Activated CD4-positive, alpha-beta T cell treated with anti-CD3 and anti-CD28 coated beads, Interleukin-10, Interleukin-2, amounts not matched to agents 100 ng/mL and 50 ng/mL, durations not matched to agents 16 hours and 8 hours (primary cell): Measurements from ENCODE around the gene RRBP1.

Source experiments
- DNase-seq: peaks from one replicate; pipeline ENCODE4 v3.0.0-alpha.2; 2020

Gene RRBP1

GRCh38 chr20:17679941-17680835, 1.9 kb downstream of the RRBP1 start:
- DNase-seq = no peak

- no peak for DNase-seq
Observed at GRCh38 chr20:17678886-17679285, 3.2 kb downstream of the RRBP1 start.

GRCh38 chr20:17678295-17678694, 3.7 kb downstream of the RRBP1 start:
- DNase-seq = no peak

- DNase-seq = no peak
Observed at GRCh38 chr20:17676942-17677341, 5.1 kb downstream of the RRBP1 start.

GRCh38 chr20:17676378-17676759, 5.7 kb downstream of the RRBP1 start:
- DNase-seq = no peak

GRCh38 chr20:17675519-17676377, 6.3 kb downstream of the RRBP1 start:
- DNase-seq = no peak

- no peak for DNase-seq
Observed at GRCh38 chr20:17674722-17675518, 7.1 kb downstream of the RRBP1 start.

GRCh38 chr20:17673084-17673483, 9.0 kb downstream of the RRBP1 start:
- DNase-seq = no peak

GRCh38 chr20:17671565-17671964, 10.5 kb downstream of the RRBP1 start:
- DNase-seq = no peak

- no peak for DNase-seq
Observed at GRCh38 chr20:17671011-17671410, 11.0 kb downstream of the RRBP1 start.

- no peak for DNase-seq
Observed at GRCh38 chr20:17669306-17669931, 12.6 kb downstream of the RRBP1 start.

- no peak for DNase-seq
Observed at GRCh38 chr20:17668432-17668831, 13.6 kb downstream of the RRBP1 start.

- DNase-seq = no peak
Observed at GRCh38 chr20:17667445-17667844, 14.6 kb downstream of the RRBP1 start.

GRCh38 chr20:17666481-17666880, 15.6 kb downstream of the RRBP1 start:
- no peak for DNase-seq

- no peak for DNase-seq
Observed at GRCh38 chr20:17665756-17666155, 16.3 kb downstream of the RRBP1 start.

GRCh38 chr20:17664025-17664633, 17.9 kb downstream of the RRBP1 start:
- DNase-seq = peak; percentile 49

GRCh38 chr20:17663486-17663885, 18.6 kb downstream of the RRBP1 start:
- no peak for DNase-seq

GRCh38 chr20:17663040-17663399, 19.0 kb downstream of the RRBP1 start:
- no peak for DNase-seq

- peak; percentile 55 for DNase-seq
Observed at GRCh38 chr20:17662333-17663039, 19.6 kb downstream of the RRBP1 start.

- DNase-seq = no peak
Observed at GRCh38 chr20:17661121-17661744, 20.8 kb downstream of the RRBP1 start.

GRCh38 chr20:17660667-17661066, 21.4 kb downstream of the RRBP1 start:
- DNase-seq = no peak
